ENCODE data around the gene PFN1. TPM values are rescaled to one million over a fixed set of nuclear protein-coding genes. Genes with fewer than 3 reads are reported as not detected.

PFN1 gene
- polyA plus RNA-seq, 1 donor from 2014 or later, result 145 TPM

DNA sequence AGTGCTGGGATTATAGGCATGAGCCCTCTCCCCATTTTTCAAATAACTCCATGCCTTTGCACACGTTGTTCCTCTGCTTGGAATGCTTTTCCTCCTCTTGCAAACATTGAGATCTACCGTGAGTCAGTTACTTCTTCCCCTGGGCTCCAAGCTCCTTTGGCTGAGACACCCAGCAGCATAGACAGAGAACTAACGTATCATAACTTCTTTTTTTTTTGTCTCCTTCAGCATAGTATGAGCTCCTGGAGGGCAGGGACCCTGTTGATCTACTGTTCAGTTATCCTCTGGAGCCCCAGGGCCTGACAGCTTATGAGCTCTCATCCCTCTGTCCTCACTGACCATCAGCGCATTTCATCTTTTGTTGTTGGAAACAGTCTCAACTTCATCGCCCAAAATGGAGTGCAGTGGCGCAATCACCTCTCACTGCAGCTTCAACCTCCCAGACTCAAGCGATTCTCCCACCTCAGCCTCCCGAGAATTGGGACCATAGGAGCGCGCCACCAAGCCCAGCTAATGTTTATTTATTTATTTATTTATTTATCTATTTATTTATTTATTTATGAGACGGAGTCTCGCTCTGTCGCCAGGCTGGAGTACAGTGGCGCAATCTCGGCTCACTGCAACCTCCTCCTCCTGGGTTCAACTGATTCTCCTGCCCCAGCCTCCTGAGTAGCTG lies 17.1 kb upstream of the PFN1 start:
- Histone ChIP-seq H3K9me2 (ENCODE audit: insufficient read depth, low read length) (no peaks in the 10 kb centered on the region), H3K9me3 (ENCODE audit: low read length) (no peaks in the 10 kb centered on the region), H3K79me2 (replicated peaks; ENCODE audit: insufficient read depth, low read length) (no peaks in the 10 kb centered on the region), H3K9ac (ENCODE audit: low read length) (no peak overlapping the region), H3K4me2 (ENCODE audit: low read length) (no peak overlapping the region), H3K36me3 (ENCODE audit: insufficient read depth, low read length) (no peaks in the 10 kb centered on the region), H2AFZ (ENCODE audit: low read depth, low read length) (no peak overlapping the region), H3F3A (ENCODE audit: insufficient read depth, low read length, poor library complexity, severe bottlenecking) (peaks cover 9% of the 10 kb centered on the region), H3K27me3 (ENCODE audit: insufficient read depth, low read depth, low read length) (no peaks in the 10 kb centered on the region), H4K20me1 (ENCODE audit: insufficient read depth) (no peaks in the 10 kb centered on the region), H3K27ac (ENCODE audit: low read length) (no peak overlapping the region), H3K4me3 (ENCODE audit: low read length) (no peak overlapping the region)
- TF ChIP-seq MXI1 (conservative IDR thresholded peaks at IDR 0.05; ENCODE audit: poor library complexity, severe bottlenecking) (no peak), TAF1 (IDR thresholded peaks at IDR 0.05; ENCODE audit: low read depth) (no peak), RAD21 (conservative IDR thresholded peaks at IDR 0.05) (no peak), POLR2AphosphoS5 (IDR thresholded peaks at IDR 0.05) (no peak), SMC3 (conservative IDR thresholded peaks at IDR 0.05; ENCODE audit: poor library complexity) (no peak), EZH2 (IDR thresholded peaks at IDR 0.05; ENCODE audit: borderline replicate concordance, insufficient read depth, low read length, poor library complexity, severe bottlenecking) (no peak), EP300 (conservative IDR thresholded peaks at IDR 0.05; ENCODE audit: poor library complexity, severe bottlenecking) (no peak), REST (IDR thresholded peaks at IDR 0.05; ENCODE audit: borderline replicate concordance) (no peak)
- TF ChIP-seq, protein P1, sequence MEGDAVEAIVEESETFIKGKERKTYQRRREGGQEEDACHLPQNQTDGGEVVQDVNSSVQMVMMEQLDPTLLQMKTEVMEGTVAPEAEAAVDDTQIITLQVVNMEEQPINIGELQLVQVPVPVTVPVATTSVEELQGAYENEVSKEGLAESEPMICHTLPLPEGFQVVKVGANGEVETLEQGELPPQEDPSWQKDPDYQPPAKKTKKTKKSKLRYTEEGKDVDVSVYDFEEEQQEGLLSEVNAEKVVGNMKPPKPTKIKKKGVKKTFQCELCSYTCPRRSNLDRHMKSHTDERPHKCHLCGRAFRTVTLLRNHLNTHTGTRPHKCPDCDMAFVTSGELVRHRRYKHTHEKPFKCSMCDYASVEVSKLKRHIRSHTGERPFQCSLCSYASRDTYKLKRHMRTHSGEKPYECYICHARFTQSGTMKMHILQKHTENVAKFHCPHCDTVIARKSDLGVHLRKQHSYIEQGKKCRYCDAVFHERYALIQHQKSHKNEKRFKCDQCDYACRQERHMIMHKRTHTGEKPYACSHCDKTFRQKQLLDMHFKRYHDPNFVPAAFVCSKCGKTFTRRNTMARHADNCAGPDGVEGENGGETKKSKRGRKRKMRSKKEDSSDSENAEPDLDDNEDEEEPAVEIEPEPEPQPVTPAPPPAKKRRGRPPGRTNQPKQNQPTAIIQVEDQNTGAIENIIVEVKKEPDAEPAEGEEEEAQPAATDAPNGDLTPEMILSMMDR (IDR thresholded peaks at IDR 0.05; ENCODE audit: poor library complexity, severe bottlenecking), result no peak

DNA sequence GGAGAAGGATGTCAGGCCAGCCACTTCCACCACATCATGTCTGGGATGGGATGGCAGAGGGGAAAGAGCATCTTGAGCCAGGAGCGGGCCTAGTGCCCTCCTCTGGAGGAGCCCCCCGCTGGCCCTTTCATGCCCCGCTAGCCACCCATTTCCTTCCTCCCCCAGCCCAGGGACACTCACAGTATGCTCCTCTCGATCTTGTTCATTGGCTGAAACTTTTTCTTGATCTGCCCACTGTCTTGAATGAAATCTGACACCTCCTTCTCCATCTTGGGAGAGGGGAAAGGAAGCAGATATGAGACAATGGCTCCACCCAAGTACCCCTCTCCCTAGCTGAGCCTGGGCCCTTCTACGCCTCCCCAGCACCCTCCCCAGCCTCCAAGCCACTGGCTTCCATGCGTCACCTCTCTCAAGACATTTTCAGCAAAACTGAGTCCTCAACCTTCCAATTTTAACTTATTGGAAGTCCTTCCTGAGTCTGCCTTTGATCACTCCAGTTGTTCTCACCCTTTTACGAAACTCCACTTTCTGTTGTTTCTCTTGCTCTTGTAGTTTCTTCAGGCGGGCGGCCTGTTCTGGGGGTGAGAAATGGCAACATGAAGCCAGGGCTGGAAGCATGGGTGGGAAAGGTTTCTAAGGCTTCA lies 12.1 kb upstream of the PFN1 start:
- Histone ChIP-seq H3K27ac (ENCODE audit: low read length) (no peak overlapping the region), H4K20me1 (ENCODE audit: insufficient read depth) (no peaks in the 10 kb centered on the region), H2AFZ (ENCODE audit: low read depth, low read length) (no peak overlapping the region), H3K27me3 (ENCODE audit: insufficient read depth, low read depth, low read length) (no peaks in the 10 kb centered on the region), H3K79me2 (replicated peaks; ENCODE audit: insufficient read depth, low read length) (no peaks in the 10 kb centered on the region), H3F3A (ENCODE audit: insufficient read depth, low read length, poor library complexity, severe bottlenecking) (no peaks in the 10 kb centered on the region), H3K4me3 (ENCODE audit: low read length) (no peak overlapping the region), H3K36me3 (ENCODE audit: insufficient read depth, low read length) (no peaks in the 10 kb centered on the region), H3K9ac (ENCODE audit: low read length) (no peak overlapping the region), H3K9me3 (ENCODE audit: low read length) (no peaks in the 10 kb centered on the region), H3K9me2 (ENCODE audit: insufficient read depth, low read length) (no peaks in the 10 kb centered on the region), H3K4me2 (ENCODE audit: low read length) (no peak overlapping the region)
- TF ChIP-seq MXI1 (conservative IDR thresholded peaks at IDR 0.05; ENCODE audit: poor library complexity, severe bottlenecking) (no peak), TAF1 (IDR thresholded peaks at IDR 0.05; ENCODE audit: low read depth) (no peak), EZH2 (IDR thresholded peaks at IDR 0.05; ENCODE audit: borderline replicate concordance, insufficient read depth, low read length, poor library complexity, severe bottlenecking) (no peak), REST (IDR thresholded peaks at IDR 0.05; ENCODE audit: borderline replicate concordance) (no peak), EP300 (conservative IDR thresholded peaks at IDR 0.05; ENCODE audit: poor library complexity, severe bottlenecking) (no peak)
